H1 (cell line): ENCODE results near the gene ONECUT3.

ENCODE experiments used
- TF ChIP-seq, protein P1 (sequence below): IDR thresholded peaks from 2 replicates; pipeline ENCODE4 v1.6.1; 2012; ENCODE audit warnings: inconsistent platforms
- TF ChIP-seq, protein P2 (sequence below), 3 experiments: IDR thresholded peaks; 1 replicate in 2 of 3; 2 replicates in 1 of 3; pipeline versions ENCODE4 v1.5.1 to v1.6.1; 2011; ENCODE audit warnings: low read length in 3 of 3, mild to moderate bottlenecking in 3 of 3, inconsistent platforms in 2 of 3, low read depth in 1 of 3, moderate library complexity in 1 of 3; ENCODE audit not compliant: insufficient read depth in 1 of 3; ENCODE audit errors: control extremely low read depth in 1 of 3

DNA sequence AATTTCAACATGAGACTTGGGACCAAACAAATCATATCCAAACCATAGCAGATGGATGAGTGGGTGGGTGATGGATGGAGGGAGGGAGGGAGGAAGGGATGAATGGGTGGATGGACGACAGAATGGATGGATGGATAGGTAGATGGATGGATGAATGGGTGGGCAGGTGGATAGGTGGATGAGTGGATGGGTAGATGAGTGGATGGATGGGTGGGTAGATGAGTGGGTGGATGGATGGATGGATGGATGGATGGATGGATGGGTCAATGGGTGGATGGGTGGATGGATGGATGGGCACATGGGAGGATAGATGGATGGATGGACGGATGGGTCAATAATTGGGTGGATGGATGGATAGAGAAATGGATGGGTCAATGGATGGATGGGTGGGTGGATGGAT lies 47.9 kb upstream of the ONECUT3 start:
- TF ChIP-seq, protein P1, sequence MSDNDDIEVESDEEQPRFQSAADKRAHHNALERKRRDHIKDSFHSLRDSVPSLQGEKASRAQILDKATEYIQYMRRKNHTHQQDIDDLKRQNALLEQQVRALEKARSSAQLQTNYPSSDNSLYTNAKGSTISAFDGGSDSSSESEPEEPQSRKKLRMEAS, result no peak
- TF ChIP-seq, protein P2, sequence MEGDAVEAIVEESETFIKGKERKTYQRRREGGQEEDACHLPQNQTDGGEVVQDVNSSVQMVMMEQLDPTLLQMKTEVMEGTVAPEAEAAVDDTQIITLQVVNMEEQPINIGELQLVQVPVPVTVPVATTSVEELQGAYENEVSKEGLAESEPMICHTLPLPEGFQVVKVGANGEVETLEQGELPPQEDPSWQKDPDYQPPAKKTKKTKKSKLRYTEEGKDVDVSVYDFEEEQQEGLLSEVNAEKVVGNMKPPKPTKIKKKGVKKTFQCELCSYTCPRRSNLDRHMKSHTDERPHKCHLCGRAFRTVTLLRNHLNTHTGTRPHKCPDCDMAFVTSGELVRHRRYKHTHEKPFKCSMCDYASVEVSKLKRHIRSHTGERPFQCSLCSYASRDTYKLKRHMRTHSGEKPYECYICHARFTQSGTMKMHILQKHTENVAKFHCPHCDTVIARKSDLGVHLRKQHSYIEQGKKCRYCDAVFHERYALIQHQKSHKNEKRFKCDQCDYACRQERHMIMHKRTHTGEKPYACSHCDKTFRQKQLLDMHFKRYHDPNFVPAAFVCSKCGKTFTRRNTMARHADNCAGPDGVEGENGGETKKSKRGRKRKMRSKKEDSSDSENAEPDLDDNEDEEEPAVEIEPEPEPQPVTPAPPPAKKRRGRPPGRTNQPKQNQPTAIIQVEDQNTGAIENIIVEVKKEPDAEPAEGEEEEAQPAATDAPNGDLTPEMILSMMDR (IDR thresholded peaks at IDR 0.05; ENCODE audit: control extremely low read depth in 1 of 3, insufficient read depth in 1 of 3, low read depth in 1 of 3, low read length in 3 of 3), result no peak
